Stimulated activated naive CD8-positive, alpha-beta T cell treated with anti-CD3 and anti-CD28 coated beads, Interleukin-15, Interleukin-2, amounts not matched to agents 100 ng/mL and 50 ng/mL, for 24 hours (primary cell): ENCODE measurements around the gene GPR152.

Experiments used
- H3K27ac Mint-ChIP-seq: one replicate; pipeline ENCODE4 v1.8.0; 2021; ENCODE audit warnings: mild to moderate bottlenecking, mixed read lengths
- H3K27me3 Mint-ChIP-seq: one replicate; pipeline ENCODE4 v1.8.0; 2021; ENCODE audit warnings: mixed read lengths
- H3K36me3 Mint-ChIP-seq: one replicate; pipeline ENCODE4 v1.8.0; 2021; ENCODE audit warnings: low read depth, mixed read lengths
- H3K4me1 Mint-ChIP-seq: one replicate; pipeline ENCODE4 v1.8.0; 2021; ENCODE audit warnings: low read depth, mixed read lengths
- H3K4me3 Mint-ChIP-seq: one replicate; pipeline ENCODE4 v1.8.0; 2021; ENCODE audit warnings: mild to moderate bottlenecking, mixed read lengths
- H3K9me3 Mint-ChIP-seq: one replicate; pipeline ENCODE4 v1.8.0; 2021; ENCODE audit warnings: mixed read lengths

Gene GPR152

GRCh38 chr11:67452141-67452952 is at the start of gene GPR152:
GPR152 (minus strand) TSS chr11:67452729; CDS start chr11:67452724, 5 bp downstream.
- H3K27ac Mint-ChIP-seq: no peak within 1 kb of the TSS
- no peaks in the 10 kb centered on the region for H3K27me3 Mint-ChIP-seq
- no peak within 1 kb of the TSS for H3K4me3 Mint-ChIP-seq
- H3K9me3 Mint-ChIP-seq: no peaks in the 10 kb centered on the region
- H3K36me3 Mint-ChIP-seq: no peaks in the 10 kb centered on the region
- peaks cover 26% of the 10 kb centered on the region for H3K4me1 Mint-ChIP-seq

- Mint-ChIP-seq H3K27ac (no peak overlapping the region), H3K9me3 (no peaks in the 10 kb centered on the region), H3K27me3 (no peaks in the 10 kb centered on the region), H3K4me1 (peaks cover 39% of the 10 kb centered on the region), H3K4me3 (no peak overlapping the region), H3K36me3 (peaks cover 30% of the 10 kb centered on the region)
Observed at GRCh38 chr11:67501854-67502253, 49.3 kb upstream of the GPR152 start.

- Mint-ChIP-seq H3K4me3 (no peak overlapping the region), H3K27me3 (no peaks in the 10 kb centered on the region), H3K9me3 (no peaks in the 10 kb centered on the region), H3K27ac (no peak overlapping the region), H3K36me3 (peaks cover 27% of the 10 kb centered on the region), H3K4me1 (peaks cover 31% of the 10 kb centered on the region)
Observed at GRCh38 chr11:67500831-67501715, 48.5 kb upstream of the GPR152 start.

- Mint-ChIP-seq H3K27me3 (no peaks in the 10 kb centered on the region), H3K36me3 (peaks cover 29% of the 10 kb centered on the region), H3K4me3 (no peak overlapping the region), H3K4me1 (peaks cover 27% of the 10 kb centered on the region), H3K27ac (no peak overlapping the region), H3K9me3 (no peaks in the 10 kb centered on the region)
Observed at GRCh38 chr11:67500484-67500821, 47.9 kb upstream of the GPR152 start.

- no peak overlapping the region for H3K4me3 Mint-ChIP-seq
- no peaks in the 10 kb centered on the region for H3K27me3 Mint-ChIP-seq
- H3K36me3 Mint-ChIP-seq: peaks cover 29% of the 10 kb centered on the region
- H3K27ac Mint-ChIP-seq: no peak overlapping the region
- no peaks in the 10 kb centered on the region for H3K9me3 Mint-ChIP-seq
- peaks cover 25% of the 10 kb centered on the region for H3K4me1 Mint-ChIP-seq
Observed at GRCh38 chr11:67499808-67500483, 47.4 kb upstream of the GPR152 start.

- H3K27ac Mint-ChIP-seq: no peak overlapping the region
- peaks cover 29% of the 10 kb centered on the region for H3K36me3 Mint-ChIP-seq
- no peak overlapping the region for H3K4me3 Mint-ChIP-seq
- H3K27me3 Mint-ChIP-seq: no peaks in the 10 kb centered on the region
- H3K4me1 Mint-ChIP-seq: peaks cover 23% of the 10 kb centered on the region
- no peaks in the 10 kb centered on the region for H3K9me3 Mint-ChIP-seq
Observed at GRCh38 chr11:67498544-67498972, 46.0 kb upstream of the GPR152 start.

GRCh38 chr11:67497656-67498291 is 45.2 kb upstream of the GPR152 start:
- Mint-ChIP-seq H3K27ac (no peak overlapping the region), H3K9me3 (no peaks in the 10 kb centered on the region), H3K4me3 (no peak overlapping the region), H3K27me3 (no peaks in the 10 kb centered on the region), H3K36me3 (peaks cover 25% of the 10 kb centered on the region), H3K4me1 (peaks cover 15% of the 10 kb centered on the region)

GRCh38 chr11:67496113-67496512 is 43.6 kb upstream of the GPR152 start:
- Mint-ChIP-seq H3K4me3 (no peak overlapping the region), H3K27ac (no peak overlapping the region), H3K4me1 (peaks cover 7% of the 10 kb centered on the region), H3K27me3 (no peaks in the 10 kb centered on the region), H3K36me3 (peaks cover 18% of the 10 kb centered on the region), H3K9me3 (no peaks in the 10 kb centered on the region)

GRCh38 chr11:67495234-67496005 is 42.9 kb upstream of the GPR152 start:
- no peaks in the 10 kb centered on the region for H3K27me3 Mint-ChIP-seq
- H3K4me1 Mint-ChIP-seq: peaks cover under 1% of the 10 kb centered on the region
- peaks cover 16% of the 10 kb centered on the region for H3K36me3 Mint-ChIP-seq
- H3K9me3 Mint-ChIP-seq: no peaks in the 10 kb centered on the region
- no peak overlapping the region for H3K4me3 Mint-ChIP-seq
- no peak overlapping the region for H3K27ac Mint-ChIP-seq

GRCh38 chr11:67494371-67495233 is 42.1 kb upstream of the GPR152 start:
- Mint-ChIP-seq H3K9me3 (no peaks in the 10 kb centered on the region), H3K4me1 (peaks cover 3% of the 10 kb centered on the region), H3K27me3 (no peaks in the 10 kb centered on the region), H3K27ac (no peak overlapping the region), H3K4me3 (no peak overlapping the region), H3K36me3 (peaks cover 16% of the 10 kb centered on the region)

GRCh38 chr11:67493548-67494370 is 41.2 kb upstream of the GPR152 start:
- Mint-ChIP-seq H3K4me1 (peaks cover 8% of the 10 kb centered on the region), H3K9me3 (no peaks in the 10 kb centered on the region), H3K27me3 (no peaks in the 10 kb centered on the region), H3K36me3 (peaks cover 15% of the 10 kb centered on the region), H3K27ac (no peak overlapping the region), H3K4me3 (no peak overlapping the region)

GRCh38 chr11:67492801-67493547 is 40.4 kb upstream of the GPR152 start:
- Mint-ChIP-seq H3K27ac (no peak overlapping the region), H3K36me3 (peaks cover 17% of the 10 kb centered on the region), H3K4me1 (peaks cover 16% of the 10 kb centered on the region)

More at GRCh38 chr11:67492801-67493547, 40.4 kb upstream of the GPR152 start:
- H3K27me3 Mint-ChIP-seq: no peaks in the 10 kb centered on the region
- no peak overlapping the region for H3K4me3 Mint-ChIP-seq
- H3K9me3 Mint-ChIP-seq: no peaks in the 10 kb centered on the region
